Measurements from ENCODE around the gene CCDC149.

Gene CCDC149

DNA sequence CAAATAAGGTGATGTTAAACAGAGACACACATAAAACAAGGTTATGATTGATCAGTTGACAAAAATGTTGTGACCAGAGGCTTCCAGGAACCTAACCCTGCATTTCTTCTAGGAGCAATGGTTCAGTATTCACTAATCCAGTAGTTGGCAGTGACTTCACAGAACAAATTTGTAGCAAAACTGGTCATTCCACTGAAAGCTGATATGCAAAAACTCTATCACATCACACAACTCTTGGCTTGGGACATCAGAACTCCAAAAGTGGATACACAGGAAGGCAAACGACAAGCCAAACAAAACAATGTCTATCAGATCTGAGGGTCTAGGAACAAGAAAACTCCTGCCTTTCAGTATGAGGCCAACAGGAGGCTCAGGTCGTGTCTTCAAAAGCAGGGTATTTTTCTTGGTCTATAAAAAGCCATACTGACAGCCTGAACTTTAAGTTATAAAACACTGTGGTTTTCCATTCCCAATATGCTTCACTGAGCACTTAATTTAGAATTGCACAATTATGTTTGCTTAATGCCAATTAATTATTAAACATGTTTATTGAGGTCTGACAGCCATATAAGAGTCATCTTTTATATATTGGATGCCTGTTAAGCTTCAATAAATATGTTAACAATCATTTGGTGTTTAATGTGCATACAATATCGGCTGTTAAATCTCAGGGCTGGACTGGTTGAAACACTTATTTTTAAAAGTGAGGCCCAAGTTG lies 71.9 kb downstream of the CCDC149 start:
- DNase-seq (ENCODE audit: low spot score), result no peak

DNA sequence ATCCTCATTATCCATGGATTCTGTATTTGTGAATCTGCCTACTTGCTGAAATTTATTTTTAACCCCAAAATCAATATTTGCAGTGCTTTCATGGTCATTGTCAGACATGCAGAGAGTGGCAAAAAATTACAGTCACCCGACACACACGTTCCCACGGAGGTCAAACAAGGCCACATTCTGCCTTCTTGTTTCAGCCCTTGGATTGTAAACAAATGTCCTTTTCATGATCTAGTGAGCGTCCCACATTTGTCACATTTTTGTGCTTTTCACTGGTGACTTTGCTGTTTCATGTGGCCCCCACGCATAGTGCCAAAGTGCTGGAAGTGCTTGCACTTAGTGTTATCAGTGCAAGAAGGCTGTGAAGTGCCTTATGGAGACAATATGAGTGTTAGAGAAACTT lies 72.5 kb downstream of the CCDC149 start:
- no peak for DNase-seq (ENCODE audit: low spot score)

DNA sequence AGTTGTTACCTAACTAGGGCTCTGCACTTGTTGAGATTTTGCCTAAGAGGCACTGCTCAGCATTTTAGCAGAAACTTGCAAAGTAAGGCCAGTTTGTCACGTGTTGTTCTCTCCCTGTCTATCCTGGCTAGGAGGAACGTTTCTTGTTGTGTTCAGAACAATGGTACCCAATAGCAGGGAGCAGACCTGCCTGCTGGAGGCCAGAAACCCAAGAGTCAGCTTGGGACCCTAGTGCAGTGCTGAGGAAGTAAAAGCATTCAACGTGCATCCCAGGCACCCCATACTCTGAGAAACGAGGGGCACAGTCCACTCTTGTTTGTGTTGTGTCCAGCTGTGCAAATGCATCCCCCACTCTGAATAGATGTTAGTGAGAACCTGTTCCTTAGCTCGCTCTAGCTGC lies 75.1 kb downstream of the CCDC149 start:
- DNase-seq (ENCODE audit: low spot score), result no peak

DNA sequence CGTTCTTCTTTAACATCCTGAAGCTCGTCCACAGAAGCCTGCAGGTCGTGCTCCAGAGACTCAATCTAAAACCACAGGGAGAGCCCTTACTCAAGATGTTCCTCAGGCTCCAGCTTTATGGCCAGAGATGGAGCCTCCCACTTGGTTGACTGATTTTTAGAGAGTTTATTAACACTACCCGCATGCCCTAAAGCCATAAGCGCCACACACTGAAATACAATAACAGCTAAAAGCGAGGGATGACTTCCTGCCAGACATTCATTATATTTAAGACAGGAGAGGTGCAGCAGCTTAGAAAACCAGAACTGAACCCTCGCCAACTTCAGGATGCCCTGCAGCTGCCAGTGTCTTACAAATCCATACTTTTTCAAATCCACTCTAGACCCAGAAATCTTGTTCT lies 75.5 kb downstream of the CCDC149 start:
- DNase-seq (ENCODE audit: low spot score), result no peak

DNA sequence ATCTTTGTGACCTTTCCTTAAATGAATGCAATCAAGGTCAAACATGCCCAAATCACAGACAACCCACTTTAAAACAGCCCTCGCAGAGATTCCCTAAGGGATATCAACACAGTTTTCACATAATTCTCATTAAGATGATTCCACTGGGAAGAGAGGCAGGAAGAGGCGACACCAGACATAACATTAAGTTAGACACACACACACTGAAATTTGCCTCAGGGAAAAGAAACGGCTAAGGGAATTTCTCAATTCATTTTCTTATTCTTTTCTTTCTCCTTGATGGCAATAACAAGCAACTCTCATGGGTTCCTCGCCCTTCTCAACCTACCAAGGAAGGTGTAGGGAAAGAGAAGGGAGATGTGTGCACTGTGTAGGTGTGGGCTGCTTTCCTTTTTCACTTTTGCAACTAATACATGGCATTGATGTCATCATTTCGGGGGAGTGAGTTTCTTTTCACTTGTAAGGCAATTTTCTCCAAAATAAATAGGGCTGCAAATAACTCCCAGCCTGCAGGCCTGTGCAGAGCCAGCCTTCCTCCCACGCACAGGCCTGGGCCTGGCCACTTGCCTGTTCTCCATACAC lies 76.1 kb downstream of the CCDC149 start:
- DNase-seq (ENCODE audit: low spot score), result no peak

DNA sequence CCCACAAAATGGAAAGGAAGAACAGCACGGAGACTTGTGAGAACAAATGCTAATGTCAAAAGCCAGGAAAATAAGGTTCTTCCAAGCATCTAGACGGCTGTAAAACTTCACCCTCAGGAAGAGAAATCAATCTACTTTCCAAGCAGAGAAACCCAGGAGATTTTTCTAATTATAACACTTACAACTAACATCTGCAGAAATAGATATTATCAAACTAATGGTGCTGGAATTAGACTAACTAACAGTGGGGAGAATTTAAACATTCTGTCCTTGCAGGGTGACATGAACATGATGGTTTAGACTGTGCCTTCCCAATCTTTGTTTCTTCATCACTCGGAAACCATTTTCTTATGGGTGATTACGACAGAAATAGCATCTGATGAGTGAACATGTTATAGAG lies 77.1 kb downstream of the CCDC149 start:
- no peak for DNase-seq (ENCODE audit: low spot score)

DNA sequence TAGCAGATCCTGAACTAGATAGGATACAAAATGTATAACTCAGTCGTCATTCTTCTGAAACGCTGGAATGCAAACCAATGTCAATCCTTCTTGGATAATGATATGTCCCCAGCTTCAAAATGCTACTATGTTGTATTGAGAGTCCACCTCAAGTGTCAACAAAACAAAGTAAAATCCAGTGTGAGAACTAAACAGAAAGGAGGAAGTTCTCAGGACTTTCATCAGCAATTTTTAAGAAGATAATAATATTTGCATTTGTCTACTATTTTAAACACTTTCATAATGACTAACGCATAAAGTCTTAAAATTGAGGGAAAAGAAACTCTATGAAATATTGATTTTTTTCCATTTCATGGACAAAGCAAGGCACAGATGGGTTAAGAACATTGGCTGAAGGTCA lies 81.2 kb downstream of the CCDC149 start:
- DNase-seq (ENCODE audit: low spot score), result no peak

DNA sequence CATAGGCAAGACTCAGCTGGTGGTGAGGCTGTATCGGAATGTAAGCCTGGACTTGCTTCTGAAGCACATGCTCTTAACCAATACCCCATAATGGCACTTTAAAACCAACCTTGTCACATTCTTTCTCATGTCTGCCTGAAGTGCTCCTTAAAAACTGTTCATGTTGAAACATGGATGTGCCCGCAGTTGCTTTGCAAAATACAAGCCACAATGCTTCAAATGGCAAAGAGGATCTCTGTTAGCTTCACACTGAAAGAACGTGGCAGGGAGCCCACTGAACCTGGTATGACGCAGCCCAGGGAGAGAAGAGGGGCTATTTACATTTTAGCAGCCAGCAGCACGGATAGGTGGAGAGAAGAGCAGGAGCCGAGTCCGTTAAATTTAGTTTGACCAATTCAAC lies 88.1 kb downstream of the CCDC149 start:
- DNase-seq (ENCODE audit: low spot score), result no peak

DNA sequence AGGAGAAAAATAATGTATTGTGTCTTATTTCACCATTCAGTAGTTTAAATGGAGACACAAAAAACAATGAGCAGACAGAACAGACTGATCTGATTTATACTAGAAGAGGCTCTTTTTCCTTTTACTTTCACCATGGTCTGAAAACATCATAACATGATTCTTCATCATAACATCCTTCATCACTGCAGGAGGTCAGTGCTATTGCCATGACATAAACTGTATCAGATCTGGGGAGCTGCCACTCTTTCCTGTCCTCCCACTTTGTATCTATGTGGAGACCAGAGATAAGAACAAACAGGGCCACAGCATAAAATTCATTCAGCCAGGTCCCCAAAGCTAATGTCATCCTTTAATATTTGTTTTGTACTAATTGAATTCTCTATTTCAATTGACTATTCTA lies 92.3 kb downstream of the CCDC149 start:
- DNase-seq (ENCODE audit: low spot score), result no peak

DNA sequence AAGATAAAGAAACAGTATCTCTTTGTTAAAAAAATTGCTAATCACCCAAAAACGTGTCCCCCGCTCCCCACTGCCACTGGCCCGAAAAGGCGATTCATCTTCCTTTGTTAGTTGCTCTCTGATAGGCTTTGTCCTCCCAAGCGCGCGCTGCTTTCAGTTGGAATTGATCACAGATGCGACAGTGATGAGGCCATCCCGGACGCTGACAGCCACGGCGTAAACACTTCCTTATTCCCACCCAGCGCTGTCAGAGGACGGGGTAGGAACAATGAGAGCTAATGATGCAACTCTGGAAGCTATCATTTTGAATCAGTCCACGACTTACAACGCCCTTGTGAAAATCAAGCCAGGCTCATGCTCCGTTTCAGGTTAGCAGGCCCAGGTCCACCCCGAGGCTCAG lies 96.0 kb downstream of the CCDC149 start:
- no peak for DNase-seq (ENCODE audit: low spot score)

DNA sequence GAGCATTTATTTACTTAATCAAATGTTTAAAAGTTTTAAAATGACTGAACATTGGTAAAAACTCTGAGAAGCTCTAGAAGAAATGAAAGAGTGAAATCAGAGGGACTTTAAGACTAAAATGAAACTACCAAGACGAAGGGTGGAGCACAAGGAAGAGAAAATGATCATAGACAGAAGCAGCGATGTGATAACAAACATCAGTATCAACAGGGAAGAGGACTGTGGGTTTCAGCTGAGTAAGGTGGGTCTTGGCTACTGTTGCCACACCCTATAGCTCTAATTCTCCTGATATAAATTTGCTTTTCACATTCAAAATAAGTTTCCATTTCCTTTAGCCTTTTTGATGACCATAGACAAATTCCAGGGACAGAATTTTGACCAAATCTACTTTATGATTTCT lies 99.1 kb downstream of the CCDC149 start:
- no peak for DNase-seq (ENCODE audit: low spot score)

DNA sequence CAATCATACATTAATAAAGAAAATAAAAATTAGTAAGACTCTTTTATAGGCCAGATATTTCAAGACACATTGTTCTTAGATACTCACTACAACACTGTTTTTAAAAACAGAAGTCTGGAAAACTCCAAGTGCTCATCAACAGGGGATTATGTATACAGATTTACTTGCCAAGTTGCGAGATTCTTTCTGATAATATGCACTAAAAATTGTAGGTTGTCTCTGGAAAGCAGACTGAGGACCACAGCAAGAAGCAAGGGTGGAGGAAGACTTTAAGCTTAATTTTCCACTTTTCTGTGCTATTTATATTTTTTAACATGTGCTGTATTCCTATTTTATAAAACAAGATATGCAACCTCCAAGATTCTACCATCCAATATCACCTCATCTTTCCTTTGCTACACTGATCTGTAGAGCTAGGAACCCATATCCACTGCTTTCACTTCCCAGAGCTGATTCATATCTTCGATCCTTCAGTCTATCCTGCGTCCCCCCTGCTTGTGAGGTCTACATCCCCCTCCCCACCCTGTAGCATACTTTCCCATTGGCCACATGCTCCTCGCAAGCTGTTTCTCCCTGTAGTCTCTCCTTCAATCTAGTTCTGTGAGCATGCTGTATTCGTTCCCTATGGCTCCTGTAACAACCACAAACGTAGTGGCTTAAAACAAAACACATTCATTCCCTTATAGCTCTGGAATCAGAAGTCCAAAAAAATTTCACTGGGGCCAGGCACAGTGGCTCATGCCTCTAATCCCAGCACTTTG lies 101.8 kb downstream of the CCDC149 start:
- no peak for DNase-seq (ENCODE audit: low spot score)

DNA sequence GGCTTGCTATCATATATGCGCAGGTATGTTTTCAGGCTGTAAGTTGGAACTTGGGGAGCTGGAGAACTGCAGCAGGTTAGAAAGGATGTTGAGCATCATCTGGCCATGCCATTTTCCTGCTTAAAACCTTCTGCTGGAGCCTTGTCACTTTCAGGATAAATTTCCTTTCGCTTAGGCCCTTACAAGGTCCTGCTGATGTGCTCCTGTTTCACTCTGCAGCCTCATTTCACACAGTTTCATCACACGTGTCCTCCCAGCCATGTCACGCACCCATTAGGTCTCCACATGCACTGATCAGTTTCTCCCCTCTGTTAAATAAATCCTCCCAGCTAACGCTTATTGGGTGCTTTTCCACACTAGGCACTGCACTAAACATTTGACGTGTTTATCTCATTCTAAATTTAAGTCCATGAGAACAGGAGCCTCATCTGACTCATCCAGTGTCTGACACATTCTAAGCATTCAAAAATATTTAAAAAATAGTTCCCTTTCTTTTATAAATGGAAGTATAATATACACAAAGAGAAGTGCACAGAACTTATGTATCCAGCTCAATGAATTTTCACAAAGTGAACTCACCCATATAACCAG lies 102.9 kb downstream of the CCDC149 start:
- no peak for DNase-seq (ENCODE audit: low spot score)

DNA sequence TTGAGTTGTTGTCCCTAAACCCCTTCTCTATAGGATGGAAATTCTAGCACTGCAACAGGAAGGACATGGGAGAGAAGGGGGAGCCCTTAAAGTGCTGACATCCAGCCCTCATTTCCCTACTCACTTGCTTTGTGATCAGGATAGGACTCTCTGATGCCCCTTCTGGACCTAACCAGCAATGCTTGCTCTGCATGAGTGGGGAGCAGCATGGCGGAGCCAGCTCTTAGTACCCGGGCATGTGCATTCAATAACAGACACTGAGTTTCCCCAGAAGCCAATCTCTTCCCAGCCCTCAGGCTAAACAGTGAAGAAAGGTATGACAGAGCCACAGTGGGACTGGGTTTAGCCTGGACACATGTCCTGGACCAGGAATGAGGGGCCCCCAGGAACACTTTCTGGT lies 103.5 kb downstream of the CCDC149 start:
- peak; percentile 22 for DNase-seq (ENCODE audit: low spot score)

DNA sequence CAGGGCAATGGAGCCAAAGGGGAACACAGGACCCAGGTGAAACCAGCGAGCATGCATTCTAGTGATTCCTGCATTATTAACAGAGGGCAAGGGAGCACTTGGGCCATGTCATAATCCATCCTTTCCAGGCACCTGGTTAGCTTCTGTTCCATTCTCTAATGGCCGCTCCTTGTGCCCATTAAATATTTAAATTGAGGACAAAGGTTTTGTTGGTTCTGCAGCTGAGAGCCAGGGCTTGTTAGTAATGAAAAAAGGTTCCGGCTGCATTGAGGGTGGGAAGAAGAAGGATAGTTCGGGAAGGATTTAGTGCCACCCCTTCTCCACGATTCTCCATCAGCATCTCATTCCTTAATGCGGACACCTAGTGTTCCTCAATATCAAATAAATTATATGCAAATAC lies 103.9 kb downstream of the CCDC149 start:
- DNase-seq (ENCODE audit: low spot score), result no peak

DNA sequence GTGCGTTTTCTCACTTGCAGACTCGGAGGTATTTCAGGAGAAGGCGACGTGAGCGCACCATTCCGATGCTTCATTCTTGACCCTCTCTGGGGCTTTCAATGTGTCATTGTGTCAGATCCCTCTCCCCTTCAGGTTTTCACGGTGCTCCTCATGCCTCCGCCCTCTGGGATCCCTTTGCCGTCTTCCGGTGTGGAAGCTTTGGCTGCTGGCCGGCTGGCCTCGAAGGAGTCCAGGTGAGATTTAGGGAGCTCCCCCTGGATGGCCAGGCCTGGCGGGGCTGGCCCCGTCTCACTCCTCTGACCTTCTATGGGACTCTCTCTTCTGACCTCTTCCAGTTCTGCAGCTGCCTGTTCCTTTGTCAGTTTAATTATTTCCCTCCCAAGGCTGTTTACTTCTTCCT lies 104.6 kb downstream of the CCDC149 start:
- no peak for DNase-seq (ENCODE audit: low spot score)

DNA sequence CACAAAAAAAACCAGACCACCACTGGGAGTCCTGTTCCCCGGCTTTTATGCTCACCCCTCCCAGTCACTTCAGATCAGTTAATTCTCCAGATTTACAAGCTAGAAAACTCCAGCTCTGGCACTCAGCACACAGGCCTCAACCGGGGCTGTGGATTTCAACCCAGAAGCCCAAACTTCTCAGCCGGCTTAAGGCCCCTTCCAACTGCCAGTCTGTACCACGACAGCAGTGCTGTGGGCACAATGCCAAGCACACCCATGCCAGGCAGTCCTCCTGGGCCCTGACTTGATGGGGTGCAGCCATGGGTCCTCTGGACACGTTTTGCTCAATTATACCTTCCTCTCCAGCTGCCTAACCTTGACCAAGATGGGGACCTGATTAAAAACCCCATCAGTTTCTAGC lies 105.2 kb downstream of the CCDC149 start:
- DNase-seq (ENCODE audit: low spot score), result no peak

DNA sequence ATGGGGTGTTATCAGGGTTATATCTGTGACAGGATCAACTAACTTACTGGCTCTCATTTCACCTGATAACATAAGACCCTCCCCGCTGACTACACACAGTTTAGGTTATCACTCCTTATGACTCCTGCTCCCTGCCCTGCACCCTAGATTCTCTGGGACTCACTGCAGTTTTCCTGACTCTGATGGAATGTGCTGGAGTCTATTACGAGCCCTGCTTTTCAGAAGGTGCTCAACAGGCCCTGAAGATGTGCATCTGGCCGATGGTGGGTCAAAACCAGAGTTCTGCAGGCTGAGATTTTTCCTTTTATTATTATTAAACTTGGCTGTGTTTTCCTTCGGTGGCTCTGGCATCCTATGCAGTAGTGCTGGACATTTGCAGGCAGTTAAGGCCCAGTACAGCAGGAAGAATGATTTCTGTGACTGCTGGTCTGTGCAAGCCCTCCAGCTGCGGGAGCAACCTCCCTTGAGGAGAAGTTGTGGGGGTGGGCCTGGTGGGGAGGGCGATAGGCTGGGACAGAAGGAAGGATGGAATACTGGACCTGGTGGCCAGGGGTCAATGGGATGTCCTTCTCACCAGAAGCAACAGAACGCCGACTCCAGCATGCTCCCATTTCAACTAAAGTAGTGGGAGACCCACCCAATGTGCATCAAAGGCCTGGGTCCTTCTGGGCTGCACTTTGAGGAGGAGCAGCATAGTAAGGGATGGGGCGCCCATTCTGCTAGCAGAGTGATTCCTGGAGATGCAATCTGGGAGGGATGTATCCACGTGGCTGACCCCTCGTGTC lies 106.4 kb downstream of the CCDC149 start:
- DNase-seq (ENCODE audit: low spot score), result no peak

DNA sequence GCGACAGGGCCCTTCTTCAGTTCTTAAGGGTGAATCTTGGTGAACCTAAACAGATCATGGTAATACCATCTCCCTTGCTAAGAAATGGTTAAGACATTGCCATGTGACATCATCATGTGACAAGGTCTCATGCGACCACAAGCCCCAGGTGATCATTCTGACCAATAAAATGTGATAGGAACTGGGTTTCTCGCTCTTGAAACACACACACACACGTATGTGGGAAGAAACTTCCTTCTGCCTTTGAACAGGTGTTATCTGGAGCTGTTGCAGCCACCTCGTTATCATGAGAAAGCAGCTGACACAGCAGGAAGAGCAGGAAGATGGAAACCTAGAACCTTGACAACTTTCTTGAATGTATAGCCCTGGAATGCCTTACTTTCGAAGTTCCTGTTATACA lies 107.3 kb downstream of the CCDC149 start:
- peak; percentile 3 for DNase-seq (ENCODE audit: low spot score)

DNA sequence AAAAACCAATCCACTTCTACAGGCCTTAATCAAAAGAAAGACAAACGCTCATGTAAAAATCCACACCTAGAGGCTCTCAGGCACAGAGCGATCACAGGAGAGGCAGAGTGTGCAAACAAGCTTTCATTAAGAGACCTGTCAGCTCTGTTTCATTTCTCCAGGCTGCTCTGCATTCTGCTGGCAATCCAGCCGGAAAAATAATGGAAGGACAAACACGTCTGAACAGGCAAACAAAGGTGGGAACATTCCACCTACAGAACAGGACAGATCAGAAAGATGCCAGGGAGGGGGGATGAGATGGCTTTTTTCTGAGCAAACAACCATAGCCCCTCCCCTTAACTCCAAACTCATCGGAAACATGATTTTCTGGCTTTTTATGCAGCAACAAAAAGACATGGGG lies 107.8 kb downstream of the CCDC149 start:
- no peak for DNase-seq (ENCODE audit: low spot score)

DNA sequence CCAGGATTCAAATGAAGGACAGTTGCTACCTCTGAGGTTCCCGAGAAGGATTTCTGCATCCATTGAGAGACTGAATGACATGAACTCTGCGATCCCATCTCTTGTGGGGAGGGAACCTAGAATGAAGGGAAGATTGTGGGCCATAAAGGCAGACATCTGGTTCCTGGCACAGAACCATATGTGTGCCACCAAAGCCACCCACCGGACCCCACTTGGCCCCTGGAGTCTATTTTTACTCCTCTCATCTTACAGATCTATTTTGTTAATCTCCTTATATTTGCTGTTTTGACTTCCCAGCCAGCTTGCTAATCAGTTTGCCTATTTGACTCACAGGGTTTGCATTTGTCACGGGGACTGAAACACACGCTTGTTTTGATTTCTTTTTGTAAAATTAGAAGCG lies 110.2 kb downstream of the CCDC149 start:
- DNase-seq (ENCODE audit: low spot score), result no peak

DNA sequence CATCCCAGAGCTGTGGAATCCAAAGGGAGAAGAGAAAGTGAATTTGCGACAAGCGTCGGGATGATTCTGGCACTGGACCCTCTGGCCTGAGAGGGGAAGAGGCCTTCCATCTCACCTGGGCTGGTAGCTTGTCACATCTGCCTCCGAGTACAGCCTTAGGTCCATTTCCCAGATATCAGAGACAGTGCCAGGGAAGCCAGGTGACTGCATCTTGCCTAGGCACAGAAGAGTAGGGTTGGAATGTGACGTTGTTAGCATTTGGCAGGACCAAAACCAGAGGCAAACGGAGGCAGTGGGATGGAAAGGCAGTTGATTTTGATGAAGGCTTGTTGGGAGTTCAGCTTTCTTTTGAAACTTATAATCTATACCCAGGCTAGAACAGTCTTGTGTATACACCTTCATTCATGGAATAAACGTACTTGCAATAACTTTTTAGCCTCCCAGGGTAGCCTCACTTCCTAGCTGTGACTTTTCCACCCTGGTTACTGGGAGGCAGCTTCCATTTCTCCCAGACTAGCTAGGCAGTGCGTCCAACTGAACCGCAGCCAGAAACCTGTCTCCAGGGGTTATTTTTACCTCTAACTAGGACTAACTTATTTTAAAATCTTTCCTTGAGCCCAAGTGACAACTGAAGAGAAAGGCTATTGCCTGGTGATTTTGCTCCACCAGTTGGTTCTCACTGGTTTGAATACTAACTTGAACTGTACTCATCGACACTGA lies 111.5 kb downstream of the CCDC149 start:
- DNase-seq (ENCODE audit: low spot score), result no peak

All from NAMALWA (cell line).